MCF 10A (cell line): ENCODE results near the gene G6PC1. TPM values are rescaled to one million over a fixed set of nuclear protein-coding genes. Genes with fewer than 3 reads are reported as not detected.
"Not testable (repeated sequence)": the region's sequence is repeated elsewhere in the genome, so short reads cannot be mapped to it uniquely, and the experiment has no call there.

Experiments used
- BruUV-seq: library from RNA; stranded (reverse); fragments of 400-500 nt; replicated peaks from 2 replicates; lab custom pipeline; 2021; lab: Mats Ljungman, UMichigan
- CTCF ChIA-PET: fragments of 300-600 bp; sonication (Branson Sonifier 250); formaldehyde crosslinking; extraction: SDS; loops from one replicate; lab custom pipeline; 2021; ENCODE audit warnings: antibody characterized with exemption, inconsistent platforms; lab: Yijun Ruan, JAX
- POLR2A ChIA-PET: fragments of 300-600, 350-650 bp; sonication (Branson Sonifier 250); formaldehyde crosslinking; extraction: SDS; loops from one replicate; lab custom pipeline; 2020; ENCODE audit warnings: antibody characterized with exemption, inconsistent platforms; lab: Yijun Ruan, JAX
- DNase-seq: peaks from one replicate; pipeline ENCODE4 v3.0.0-alpha.2; 2018; ENCODE audit not compliant: unreplicated experiment
- H3K27ac Mint-ChIP-seq: one replicate; pipeline ENCODE4 v1.8.0; 2022; ENCODE audit warnings: mild to moderate bottlenecking, low read depth, mixed read lengths; ENCODE audit not compliant: unreplicated experiment
- H3K27me3 Mint-ChIP-seq: one replicate; pipeline ENCODE4 v1.8.0; 2022; ENCODE audit warnings: mixed read lengths; ENCODE audit not compliant: insufficient read depth, unreplicated experiment
- H3K36me3 Mint-ChIP-seq: one replicate; pipeline ENCODE4 v1.8.0; 2022; ENCODE audit warnings: mild to moderate bottlenecking, moderate library complexity, mixed read lengths; ENCODE audit not compliant: insufficient read depth, unreplicated experiment
- H3K4me1 Mint-ChIP-seq: one replicate; pipeline ENCODE4 v1.8.0; 2022; ENCODE audit warnings: mixed read lengths; ENCODE audit not compliant: insufficient read depth, unreplicated experiment
- H3K4me3 Mint-ChIP-seq: one replicate; pipeline ENCODE4 v1.8.0; 2022; ENCODE audit warnings: mild to moderate bottlenecking, moderate library complexity, mixed read lengths; ENCODE audit not compliant: unreplicated experiment
- H3K9me3 Mint-ChIP-seq: one replicate; pipeline ENCODE4 v1.8.0; 2022; ENCODE audit warnings: mixed read lengths; ENCODE audit not compliant: unreplicated experiment
- CTCF ChIP-seq: fragments of 200-600 bp; IDR thresholded peaks from one replicate; pipeline ENCODE4 v1.8.0; 2022; ENCODE audit warnings: antibody characterized with exemption, mild to moderate bottlenecking; ENCODE audit not compliant: unreplicated experiment
- intact Hi-C: fragments of 100-400 bp; cut with micrococcal nuclease; formaldehyde crosslinking; loops from 2 replicates; pipeline ENCODE4 v1.14.1; 2022
- total RNA-seq: library from RNA; stranded (reverse); gene quantifications from 2 replicates; pipeline ENCODE4 v1.2.3, GENCODE V29; 2022

Gene G6PC1
- total RNA-seq, 1 experiment from 2014 or later, result not detected

DNA sequence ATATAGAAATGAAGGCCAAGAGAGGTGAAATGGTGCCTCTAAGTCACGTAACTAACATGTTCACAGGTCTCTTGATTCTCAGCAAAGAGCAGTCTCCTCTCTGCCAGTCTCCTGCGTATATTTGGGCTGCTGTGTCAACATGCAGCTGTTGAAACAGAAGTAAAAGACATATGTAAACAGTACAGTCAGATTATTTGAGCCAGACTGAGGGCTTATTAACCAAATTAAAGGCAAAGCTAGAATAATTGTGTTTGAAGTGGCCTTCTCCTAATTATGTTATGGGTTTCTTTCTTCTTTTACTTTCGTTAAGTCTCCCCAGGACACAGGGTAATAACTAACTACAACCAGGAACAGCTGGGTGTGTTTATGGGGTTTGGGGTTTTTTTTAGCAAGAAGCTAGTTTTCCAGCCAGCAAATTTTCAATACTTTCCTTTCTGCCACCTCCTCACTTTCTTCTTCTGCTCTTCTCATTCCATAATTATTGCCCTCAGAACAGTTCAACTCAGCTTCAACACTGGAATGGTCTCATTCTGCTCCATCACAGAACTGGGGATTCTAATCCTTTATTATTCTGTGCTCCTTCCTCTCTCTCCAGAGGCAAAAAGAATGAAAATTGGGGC, 18.4 kb downstream of the G6PC1 start:
- Mint-ChIP-seq H3K36me3 (no peaks in the 10 kb centered on the region), H3K27ac (peak overlapping the region; percentile 77), H3K4me1 (no peaks in the 10 kb centered on the region), H3K27me3 (peaks cover 17% of the 10 kb centered on the region), H3K9me3 (no peaks in the 10 kb centered on the region), H3K4me3 (no peak overlapping the region)
- CTCF ChIA-PET, result interaction anchor here (0.6 to 0.7 kb wide), 2 partner anchors 10 to 1095 kb away, joined by 3 read pairs; no protein-coding TSS in a partner anchor
- intact Hi-C loops, result no loop called here
- DNase-seq, result no peak
- BruUV-seq, result no TSS peak
- no peak for TF ChIP-seq CTCF
- POLR2A ChIA-PET, result interaction anchor here (0.6 to 0.9 kb wide), 3 partner anchors 14 to 71 kb away, joined by 3 to 4 read pairs (median 3); no protein-coding TSS in a partner anchor

- H3K4me1 Mint-ChIP-seq, intact Hi-C loops, H3K36me3 Mint-ChIP-seq, H3K9me3 Mint-ChIP-seq, DNase-seq, H3K4me3 Mint-ChIP-seq, BruUV-seq: not testable (repeated sequence)
- CTCF ChIA-PET, result interaction anchor here (0.6 to 0.7 kb wide), 2 partner anchors 19 to 77 kb away, joined by 3 to 10 read pairs; no protein-coding TSS in a partner anchor
- Mint-ChIP-seq H3K27me3 (peaks cover 17% of the 10 kb centered on the region), H3K27ac (peak overlapping the region; percentile 77)
- POLR2A ChIA-PET, result interaction anchor here (0.8 to 1.2 kb wide), 4 partner anchors 8 to 72 kb away, joined by 3 to 6 read pairs (median 4); no protein-coding TSS in a partner anchor
Measured at GRCh38 chr17:42919522-42920077, 19.0 kb downstream of the G6PC1 start.

GRCh38 chr17:42920106-42920900, 19.7 kb downstream of the G6PC1 start:
- Mint-ChIP-seq H3K4me1 (no peaks in the 10 kb centered on the region), H3K4me3 (no peak overlapping the region), H3K27me3 (peaks cover 17% of the 10 kb centered on the region), H3K9me3 (no peaks in the 10 kb centered on the region), H3K36me3 (no peaks in the 10 kb centered on the region), H3K27ac (no peak overlapping the region)
- TF ChIP-seq CTCF, result no peak
- no peak for DNase-seq
- BruUV-seq, result no TSS peak
- intact Hi-C loops, result no loop called here
- CTCF ChIA-PET, result interaction anchor here (0.6 to 0.9 kb wide), 3 partner anchors 18 to 77 kb away, joined by 3 to 10 read pairs (median 4); no protein-coding TSS in a partner anchor
- POLR2A ChIA-PET, result interaction anchor here (0.8 to 1.2 kb wide), 2 partner anchors 8 kb away, joined by 3 to 6 read pairs; no protein-coding TSS in a partner anchor

GRCh38 chr17:42920922-42921321, 20.3 kb downstream of the G6PC1 start:
- Mint-ChIP-seq H3K9me3 (no peaks in the 10 kb centered on the region), H3K27me3 (peaks cover 17% of the 10 kb centered on the region), H3K27ac (no peak overlapping the region), H3K4me3 (no peak overlapping the region), H3K4me1 (no peaks in the 10 kb centered on the region), H3K36me3 (no peaks in the 10 kb centered on the region)
- intact Hi-C loops, result no loop called here
- no peak for DNase-seq
- BruUV-seq, result no TSS peak
- TF ChIP-seq CTCF, result no peak
- POLR2A ChIA-PET, result interaction anchor here (1.2 kb wide), 1 partner anchor 9 kb away, joined by 3 read pairs; no protein-coding TSS in a partner anchor
- CTCF ChIA-PET, result interaction anchor here (0.9 kb wide), 1 partner anchor 78 kb away, joined by 4 read pairs; no protein-coding TSS in a partner anchor
